Panc1 (cell line): ENCODE data around the gene CYP2W1. TPM values are rescaled to one million over a fixed set of nuclear protein-coding genes. Genes with fewer than 3 reads are reported as not detected.

Experiments used
- ATAC-seq: fragments of 200-7000 bp; cut with Tn5 transposase; 2 replicates; pipeline ENCODE4 v1.9.1; 2020; ENCODE audit warnings: mild to moderate bottlenecking, moderate library complexity
- BruUV-seq: library from RNA; stranded (reverse); fragments of 400-500 nt; replicated peaks from 2 replicates; lab custom pipeline; 2021; lab: Mats Ljungman, UMichigan
- CTCF ChIA-PET: fragments of 300-600 bp; sonication (Branson Sonifier 250); formaldehyde crosslinking; loops from one replicate; lab custom pipeline; 2022; ENCODE audit warnings: antibody characterized with exemption; lab: Charles Lee
- POLR2A ChIA-PET: fragments of 300-600 bp; sonication (Branson Sonifier 250); formaldehyde crosslinking; loops from one replicate; lab custom pipeline; 2022; ENCODE audit warnings: antibody characterized with exemption; lab: Charles Lee
- DNase-seq: peaks from one replicate; pipeline ENCODE4 v3.0.0-alpha.2; 2010; ENCODE audit warnings: low read depth, low spot score
- H3K27ac ChIP-seq: 2 replicates; pipeline ENCODE4 v1.5.1; 2011; ENCODE audit warnings: mild to moderate bottlenecking, low read length, inconsistent platforms
- H3K27me3 ChIP-seq: fragments of 200-500 bp; sonication (Bioruptor generic); 2 replicates; pipeline ENCODE4 v1.6.0; 2014; ENCODE audit warnings: low read length, inconsistent platforms; ENCODE audit not compliant: control insufficient read depth, insufficient read depth
- H3K36me3 ChIP-seq: fragments of 200-500 bp; sonication (Bioruptor generic); 2 replicates; pipeline ENCODE4 v1.5.1; 2014; ENCODE audit warnings: inconsistent platforms, mild to moderate bottlenecking, low read length, moderate library complexity; ENCODE audit not compliant: control insufficient read depth, insufficient read depth
- H3K4me1 ChIP-seq: 2 replicates; pipeline ENCODE4 v1.5.1; 2011; ENCODE audit warnings: inconsistent platforms, mild to moderate bottlenecking, low read length, moderate library complexity; ENCODE audit not compliant: control insufficient read depth, insufficient read depth
- H3K4me3 ChIP-seq, 2 experiments: 2 replicates each; pipeline ENCODE4 v1.5.1; 2011 to 2012; ENCODE audit warnings: low read depth in 2 of 2, low read length in 2 of 2, mild to moderate bottlenecking in 2 of 2, inconsistent platforms in 1 of 2, moderate library complexity in 1 of 2
- H3K9me3 ChIP-seq: fragments of 200-500 bp; sonication (Bioruptor generic); 2 replicates; pipeline ENCODE4 v1.5.1; 2014; ENCODE audit warnings: low read depth, mild to moderate bottlenecking, inconsistent platforms, low read length, moderate library complexity; ENCODE audit not compliant: control insufficient read depth, insufficient read depth
- CTCF ChIP-seq: fragments of 450-650 bp; IDR thresholded peaks from 2 replicates; pipeline ENCODE4 v1.5.1; 2017; ENCODE audit warnings: mild to moderate bottlenecking
- POLR2AphosphoS5 ChIP-seq: IDR thresholded peaks from 2 replicates; pipeline ENCODE4 v1.6.1; 2012; ENCODE audit warnings: mild to moderate bottlenecking, low read depth, low read length, moderate library complexity
- REST ChIP-seq, 2 experiments: IDR thresholded peaks; 2 replicates each; pipeline ENCODE4 v1.6.1; 2011 to 2012; ENCODE audit warnings: low read depth in 2 of 2, control low read depth in 1 of 2, low read length in 1 of 2, mild to moderate bottlenecking in 1 of 2, moderate library complexity in 1 of 2; ENCODE audit not compliant: insufficient read depth in 1 of 2
- SIN3A ChIP-seq: IDR thresholded peaks from 2 replicates; pipeline ENCODE4 v1.6.1; 2012; ENCODE audit warnings: low read depth, mild to moderate bottlenecking, low read length, moderate library complexity, borderline replicate concordance; ENCODE audit not compliant: insufficient read depth
- TCF7L2 ChIP-seq: IDR thresholded peaks from 2 replicates; pipeline ENCODE4 v1.6.1; 2011; ENCODE audit warnings: mild to moderate bottlenecking, low read depth, low read length, inconsistent platforms
- in situ Hi-C: cut with HindIII; loops from 2 replicates; pipeline ENCODE4 v1.10.0; 2016; ENCODE audit warnings: low sequenced_read_pairs, low pct_unique_long_range_greater_than_20kb
- intact Hi-C: fragments of 100-400 bp; cut with micrococcal nuclease; formaldehyde crosslinking; loops from one replicate; pipeline ENCODE4 v1.10.0; 2022; ENCODE audit not compliant: unreplicated experiment
- total RNA-seq: library from RNA; stranded (reverse); gene quantifications from one replicate; pipeline ENCODE4 v1.2.1, GENCODE V29; 2021; ENCODE audit not compliant: unreplicated experiment

Gene CYP2W1
- total RNA-seq, 1 experiment from 2014 or later, result 0.74 TPM

- intact Hi-C loops (no loop called here), in situ Hi-C loops (no loop called here)
- H3K4me1 ChIP-seq, result peaks cover 47% of the 10 kb centered on the region
- H3K27ac ChIP-seq, result no peak overlapping the region
- TF ChIP-seq SIN3A (no peak), POLR2AphosphoS5 (no peak), TCF7L2 (no peak), CTCF (no peak), REST (IDR thresholded peaks at IDR 0.05; ENCODE audit: insufficient read depth in 1 of 2, low read depth in 2 of 2, low read length in 1 of 2) (no peak)
- no peak overlapping the region for H3K4me3 ChIP-seq
- no peak for DNase-seq
- BruUV-seq, result no TSS peak
- POLR2A ChIA-PET, result interaction anchor here (0.6 kb wide), 1 partner anchor 12 kb away, joined by 3 read pairs; the partner anchor contains the start of gene COX19
- CTCF ChIA-PET, result no interaction called here
- no peaks in the 10 kb centered on the region for H3K27me3 ChIP-seq
- ATAC-seq, result no peak
- H3K36me3 ChIP-seq, result no peaks in the 10 kb centered on the region
- H3K9me3 ChIP-seq, result no peaks in the 10 kb centered on the region
Measured at GRCh38 chr7:987909-988308, 4.9 kb downstream of the CYP2W1 start.

- Histone ChIP-seq H3K36me3 (no peaks in the 10 kb centered on the region), H3K4me3 (no peak overlapping the region; a peak in 1 of 4 replicates), H3K4me1 (peaks cover 52% of the 10 kb centered on the region), H3K27me3 (no peaks in the 10 kb centered on the region), H3K9me3 (no peaks in the 10 kb centered on the region), H3K27ac (no peak overlapping the region)
- ATAC-seq (peak; percentile 13), DNase-seq (no peak)
- 0 out of 2 replicates have a peak, but pooled peaks have one; percentile 31 for TF ChIP-seq POLR2AphosphoS5
- TF ChIP-seq CTCF, result no peak
- no peak for TF ChIP-seq REST (IDR thresholded peaks at IDR 0.05; ENCODE audit: insufficient read depth in 1 of 2, low read depth in 2 of 2, low read length in 1 of 2)
- in situ Hi-C loops, result no loop called here
- CTCF ChIA-PET, result no interaction called here
- POLR2A ChIA-PET, result interaction anchor here (0.6 kb wide), 1 partner anchor 13 kb away, joined by 3 read pairs; the partner anchor contains the start of gene COX19
- intact Hi-C loops, result no loop called here
- BruUV-seq, result no TSS peak
Measured at GRCh38 chr7:988426-988911, 5.5 kb downstream of the CYP2W1 start.
